ENCODE data around the gene ZNF169. TPM values are rescaled to one million over a fixed set of nuclear protein-coding genes. Genes with fewer than 3 reads are reported as not detected.
"Not testable (repeated sequence)": the region's sequence is repeated elsewhere in the genome, so short reads cannot be mapped to it uniquely, and the experiment has no call there.

ZNF169 gene
- total RNA-seq, 1 donor from 2014 or later, result 18.3 TPM

DNA sequence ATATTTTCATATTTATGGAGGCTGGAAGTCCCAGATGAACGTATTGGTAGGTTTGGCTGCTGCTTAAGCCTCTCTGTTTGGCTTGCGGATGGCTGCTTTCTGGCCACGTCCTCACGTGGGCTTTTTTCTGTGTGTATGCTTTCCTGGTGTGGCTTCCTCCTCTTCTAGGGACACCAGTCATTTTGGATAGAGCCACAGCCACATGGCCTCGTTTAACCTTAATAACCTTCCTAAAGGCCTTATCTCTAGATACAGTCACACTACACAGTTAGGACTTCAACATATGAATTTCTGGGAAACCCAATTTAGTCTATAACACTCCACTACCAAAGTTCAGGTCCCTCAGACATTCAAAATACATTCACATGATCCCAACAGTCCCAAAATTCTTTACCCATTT, 42.5 kb downstream of the ZNF169 start:
- Mint-ChIP-seq H3K27me3 (no peaks in the 10 kb centered on the region), H3K36me3 (ENCODE audit: low read depth) (peaks cover 36% of the 10 kb centered on the region), H3K4me3 (no peak overlapping the region), H3K9me3 (no peaks in the 10 kb centered on the region), H3K4me1 (no peaks in the 10 kb centered on the region), H3K27ac (no peak overlapping the region)
- intact Hi-C loops (cut with micrococcal nuclease), result no loop called here
- no peak for ATAC-seq (ENCODE audit: low read depth)
- ChIA-PET CTCF (no interaction called here), POLR2A (no interaction called here)
- TF ChIP-seq, protein P1, sequence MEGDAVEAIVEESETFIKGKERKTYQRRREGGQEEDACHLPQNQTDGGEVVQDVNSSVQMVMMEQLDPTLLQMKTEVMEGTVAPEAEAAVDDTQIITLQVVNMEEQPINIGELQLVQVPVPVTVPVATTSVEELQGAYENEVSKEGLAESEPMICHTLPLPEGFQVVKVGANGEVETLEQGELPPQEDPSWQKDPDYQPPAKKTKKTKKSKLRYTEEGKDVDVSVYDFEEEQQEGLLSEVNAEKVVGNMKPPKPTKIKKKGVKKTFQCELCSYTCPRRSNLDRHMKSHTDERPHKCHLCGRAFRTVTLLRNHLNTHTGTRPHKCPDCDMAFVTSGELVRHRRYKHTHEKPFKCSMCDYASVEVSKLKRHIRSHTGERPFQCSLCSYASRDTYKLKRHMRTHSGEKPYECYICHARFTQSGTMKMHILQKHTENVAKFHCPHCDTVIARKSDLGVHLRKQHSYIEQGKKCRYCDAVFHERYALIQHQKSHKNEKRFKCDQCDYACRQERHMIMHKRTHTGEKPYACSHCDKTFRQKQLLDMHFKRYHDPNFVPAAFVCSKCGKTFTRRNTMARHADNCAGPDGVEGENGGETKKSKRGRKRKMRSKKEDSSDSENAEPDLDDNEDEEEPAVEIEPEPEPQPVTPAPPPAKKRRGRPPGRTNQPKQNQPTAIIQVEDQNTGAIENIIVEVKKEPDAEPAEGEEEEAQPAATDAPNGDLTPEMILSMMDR (IDR thresholded peaks at IDR 0.05), result no peak
- DNase-seq, result no peak

DNA sequence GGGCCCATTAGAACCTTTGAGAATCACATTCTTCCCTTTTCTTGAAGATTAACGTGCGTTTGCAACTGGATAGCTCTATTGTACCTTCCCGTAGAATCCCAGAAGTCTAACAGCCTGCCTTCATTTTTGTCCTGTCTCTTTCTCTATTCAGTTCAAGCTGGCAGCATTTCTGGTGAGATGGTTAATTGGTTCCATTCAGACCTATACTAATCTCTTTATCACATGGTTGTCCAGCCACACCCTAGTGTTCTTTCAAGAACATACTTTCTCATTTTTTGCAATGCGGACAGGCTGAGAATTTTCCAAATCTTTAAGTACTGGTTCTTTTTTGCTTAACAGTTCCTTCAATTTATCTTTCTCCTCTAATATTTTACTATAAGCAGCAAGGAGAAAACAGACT, 43.3 kb downstream of the ZNF169 start:
- Mint-ChIP-seq H3K36me3 (ENCODE audit: low read depth) (peaks cover 29% of the 10 kb centered on the region), H3K27me3 (no peaks in the 10 kb centered on the region), H3K9me3 (no peaks in the 10 kb centered on the region), H3K4me3 (no peak overlapping the region), H3K27ac (no peak overlapping the region), H3K4me1 (no peaks in the 10 kb centered on the region)
- ATAC-seq (ENCODE audit: low read depth) (no peak), DNase-seq (no peak)
- intact Hi-C loops (cut with micrococcal nuclease), result no loop called here
- POLR2A ChIA-PET, result no interaction called here
- TF ChIP-seq, protein P1 (IDR thresholded peaks at IDR 0.05), result no peak
- CTCF ChIA-PET, result no interaction called here

DNA sequence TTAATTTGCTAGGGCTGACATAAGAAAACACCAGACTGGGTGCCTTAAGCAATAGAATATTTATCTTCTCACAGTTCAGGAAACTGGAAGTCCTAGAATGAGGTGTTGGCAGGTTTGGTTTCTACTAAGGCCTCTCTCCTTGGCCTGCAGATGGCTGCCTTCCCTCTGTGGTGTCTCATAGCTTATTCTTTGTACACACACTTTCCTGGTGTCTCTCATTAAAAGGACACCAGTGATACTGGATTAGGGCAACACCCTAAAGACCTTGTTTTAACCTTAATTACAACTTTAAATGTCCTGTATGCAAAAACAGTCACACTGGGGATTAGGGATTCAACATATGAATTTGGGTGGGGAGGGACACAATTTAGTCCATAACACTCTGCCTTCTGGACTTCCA, 44.2 kb downstream of the ZNF169 start:
- TF ChIP-seq, protein P1 (IDR thresholded peaks at IDR 0.05), result no peak
- Mint-ChIP-seq H3K36me3 (ENCODE audit: low read depth) (peaks cover 26% of the 10 kb centered on the region), H3K9me3 (no peaks in the 10 kb centered on the region), H3K27me3 (no peaks in the 10 kb centered on the region), H3K4me1 (no peaks in the 10 kb centered on the region), H3K27ac (no peak overlapping the region), H3K4me3 (no peak overlapping the region)
- ChIA-PET POLR2A (interaction anchor here (0.7 kb wide), 1 partner anchor 186 kb away, joined by 4 read pairs; no protein-coding TSS in a partner anchor), CTCF (no interaction called here)
- intact Hi-C loops (cut with micrococcal nuclease), result no loop called here
- ATAC-seq (ENCODE audit: low read depth) (no peak), DNase-seq (no peak)

DNA sequence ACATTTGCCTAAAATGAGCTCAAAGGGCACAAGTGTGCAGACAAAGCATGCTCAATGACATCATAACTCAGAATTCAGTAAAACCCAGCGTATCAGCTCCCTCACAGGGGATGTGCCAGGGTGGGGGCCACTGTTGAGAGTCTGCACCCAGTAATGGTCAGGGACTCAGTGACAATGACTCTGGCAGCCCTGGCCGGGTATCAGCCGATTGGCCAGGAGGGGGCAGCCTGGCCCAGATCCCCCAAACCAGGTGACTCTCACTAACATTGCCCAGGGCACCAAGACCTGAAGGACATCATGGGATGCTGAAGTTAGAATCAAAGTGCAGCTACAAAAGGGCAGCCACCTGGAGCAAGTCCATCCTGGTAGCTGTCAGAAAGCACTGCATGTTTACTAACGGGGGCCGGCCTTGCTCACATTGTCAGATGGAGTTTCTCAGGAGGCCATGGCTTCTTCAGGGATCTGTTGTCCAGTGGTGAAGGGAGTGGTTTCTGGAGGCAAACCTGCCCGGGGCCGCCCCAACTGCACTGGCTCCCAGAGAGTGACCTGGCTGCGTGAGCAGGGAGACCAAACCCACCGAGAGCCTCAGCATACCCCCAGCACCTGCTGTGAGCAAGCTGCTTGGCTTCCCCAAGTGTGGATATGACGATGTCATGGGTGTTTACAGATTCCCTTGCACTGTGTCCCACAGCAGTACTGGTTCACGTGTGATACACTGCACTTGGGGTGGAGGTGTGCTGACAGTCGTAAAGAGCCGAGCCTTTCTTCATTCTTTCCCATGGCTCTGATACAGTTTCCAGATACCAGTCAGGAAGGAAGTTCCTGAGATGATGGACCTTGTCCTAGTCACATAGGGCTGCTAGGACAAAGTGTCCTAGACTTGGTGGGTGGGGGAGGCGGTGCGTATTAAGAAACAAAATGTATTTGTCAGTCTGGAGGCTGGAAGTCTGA, 56.2 kb downstream of the ZNF169 start:
- H3K9me3 Mint-ChIP-seq; H3K27me3 Mint-ChIP-seq; DNase-seq; H3K36me3 Mint-ChIP-seq (ENCODE audit: low read depth); H3K4me1 Mint-ChIP-seq; ATAC-seq (ENCODE audit: low read depth); POLR2A ChIA-PET; H3K27ac Mint-ChIP-seq; H3K4me3 Mint-ChIP-seq; CTCF ChIA-PET; intact Hi-C loops (cut with micrococcal nuclease): not testable (repeated sequence)

DNA sequence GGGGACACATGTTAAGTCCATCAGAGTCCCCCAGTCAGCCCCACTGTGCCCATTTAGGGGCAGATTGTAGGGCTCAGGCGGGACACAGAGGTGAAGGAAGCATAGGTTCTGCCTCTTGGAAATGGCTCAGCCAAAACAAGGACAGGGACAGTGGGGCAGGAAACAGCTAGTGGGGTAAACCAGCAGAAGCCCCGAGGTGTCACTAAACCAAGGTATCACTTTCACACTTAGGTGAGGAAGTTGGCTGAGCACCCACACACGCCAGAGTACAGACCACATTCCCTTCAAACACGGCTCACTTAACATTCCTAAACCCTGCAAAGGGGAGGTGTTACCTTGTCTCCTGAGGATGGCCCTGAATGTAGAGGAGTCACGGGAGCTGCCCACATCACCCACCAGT, 57.1 kb downstream of the ZNF169 start:
- DNase-seq; CTCF ChIA-PET; ATAC-seq (ENCODE audit: low read depth); H3K9me3 Mint-ChIP-seq; POLR2A ChIA-PET; H3K27me3 Mint-ChIP-seq; H3K4me3 Mint-ChIP-seq; H3K36me3 Mint-ChIP-seq (ENCODE audit: low read depth); H3K4me1 Mint-ChIP-seq; intact Hi-C loops (cut with micrococcal nuclease); H3K27ac Mint-ChIP-seq: not testable (repeated sequence)

DNA sequence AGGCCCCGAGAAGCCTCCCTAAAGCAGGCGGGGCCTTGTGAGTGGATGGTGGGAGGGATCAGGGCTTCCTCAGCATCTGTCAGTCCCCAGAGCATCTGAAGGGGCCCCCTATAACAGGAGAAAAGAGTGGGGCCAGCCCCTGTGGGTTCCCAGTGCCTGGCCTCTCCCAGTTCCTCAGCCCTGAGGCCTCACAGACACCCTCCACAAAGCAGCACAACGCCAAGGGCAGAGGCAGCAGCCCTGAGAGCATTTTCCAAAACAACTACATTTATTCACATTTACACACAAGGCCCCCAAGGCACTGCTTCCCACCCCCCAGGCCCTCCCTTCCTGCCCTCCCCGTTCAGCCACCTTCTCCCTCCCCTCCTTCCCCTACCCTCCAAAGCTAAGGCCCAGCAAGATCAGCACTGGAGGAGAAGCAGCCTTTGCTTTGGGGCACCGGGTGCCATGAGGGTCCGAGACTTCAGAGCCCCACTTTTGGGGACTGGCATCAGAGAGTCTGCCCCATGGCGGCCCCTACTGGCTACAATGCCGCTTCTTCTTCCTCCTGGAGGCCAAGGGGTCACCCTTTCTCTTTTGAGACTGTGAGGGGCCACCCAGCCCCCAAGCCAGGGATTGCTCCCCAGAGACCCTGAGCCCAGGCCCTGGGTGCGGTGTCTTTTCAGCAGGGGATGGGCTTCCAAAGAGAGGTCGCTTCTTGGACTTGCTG, 59.0 kb downstream of the ZNF169 start:
- intact Hi-C loops (cut with micrococcal nuclease); POLR2A ChIA-PET; H3K4me3 Mint-ChIP-seq; H3K36me3 Mint-ChIP-seq (ENCODE audit: low read depth); H3K9me3 Mint-ChIP-seq; CTCF ChIA-PET; ATAC-seq (ENCODE audit: low read depth); H3K4me1 Mint-ChIP-seq; H3K27me3 Mint-ChIP-seq; DNase-seq; H3K27ac Mint-ChIP-seq: not testable (repeated sequence)

DNA sequence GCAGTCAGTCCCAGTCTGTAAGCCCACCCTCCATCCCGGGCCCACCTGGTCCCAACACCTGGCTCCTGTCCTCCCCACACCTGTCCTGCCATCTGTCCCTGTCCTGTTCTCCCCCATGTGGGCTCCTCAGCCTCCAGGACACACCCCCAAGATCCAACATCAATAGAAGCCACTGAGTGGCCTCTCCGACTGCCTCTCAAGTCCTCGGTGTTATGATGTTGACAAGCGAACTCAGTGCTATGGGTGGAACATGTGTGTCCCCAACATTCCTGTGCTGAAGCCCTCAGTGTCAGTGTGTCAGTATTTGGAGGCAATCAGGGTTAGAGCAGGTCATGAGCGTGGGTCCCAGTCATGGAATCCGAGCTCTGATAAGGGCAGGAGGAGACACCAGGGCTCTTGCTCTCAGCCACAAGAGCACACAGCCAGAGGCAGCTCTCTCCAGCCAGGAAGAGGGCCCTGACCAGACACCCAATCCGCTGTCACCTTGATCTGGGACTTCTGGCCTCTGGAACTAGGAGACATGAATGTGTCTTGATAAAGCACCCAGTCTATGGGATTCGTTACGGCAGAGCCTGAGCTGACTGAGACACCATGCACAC, 63.3 kb downstream of the ZNF169 start:
- POLR2A ChIA-PET; ATAC-seq (ENCODE audit: low read depth); H3K4me1 Mint-ChIP-seq; CTCF ChIA-PET; intact Hi-C loops (cut with micrococcal nuclease); H3K36me3 Mint-ChIP-seq (ENCODE audit: low read depth); DNase-seq; H3K9me3 Mint-ChIP-seq; H3K27me3 Mint-ChIP-seq; H3K4me3 Mint-ChIP-seq; H3K27ac Mint-ChIP-seq: not testable (repeated sequence)

DNA sequence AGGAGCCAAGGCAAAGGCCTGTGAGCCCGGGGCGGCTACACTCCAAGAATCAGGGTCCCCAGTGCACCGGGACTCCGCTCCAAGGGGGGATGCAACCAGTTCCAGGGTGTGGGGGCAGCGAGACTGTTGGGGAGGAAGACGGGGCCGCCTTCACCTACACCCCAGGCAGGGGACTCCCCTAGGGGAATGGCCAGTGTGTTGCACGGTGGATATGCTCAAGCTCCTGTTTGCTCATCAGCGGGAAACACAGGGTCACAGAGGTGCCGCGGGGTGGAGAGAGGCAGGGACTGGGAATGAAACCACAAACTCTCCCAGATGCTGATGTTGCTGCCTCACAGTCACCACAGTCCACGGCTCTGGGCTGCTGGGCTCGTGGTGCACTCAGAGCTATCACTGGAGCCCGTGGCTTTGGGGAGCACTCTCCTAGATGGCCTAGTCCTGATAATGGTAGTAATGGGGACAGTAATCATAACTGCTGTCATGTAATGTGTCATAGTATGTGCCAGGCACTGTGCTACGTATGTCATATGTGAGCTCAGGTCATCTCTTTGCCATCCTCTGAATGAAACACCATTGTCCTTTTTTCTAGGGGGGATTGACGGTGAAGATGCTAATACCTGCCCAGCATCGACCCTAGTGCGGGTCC, 64.2 kb downstream of the ZNF169 start:
- H3K4me1 Mint-ChIP-seq; H3K4me3 Mint-ChIP-seq; H3K9me3 Mint-ChIP-seq; intact Hi-C loops (cut with micrococcal nuclease); H3K27me3 Mint-ChIP-seq; ATAC-seq (ENCODE audit: low read depth); POLR2A ChIA-PET; H3K36me3 Mint-ChIP-seq (ENCODE audit: low read depth); H3K27ac Mint-ChIP-seq; DNase-seq; CTCF ChIA-PET: not testable (repeated sequence)

DNA sequence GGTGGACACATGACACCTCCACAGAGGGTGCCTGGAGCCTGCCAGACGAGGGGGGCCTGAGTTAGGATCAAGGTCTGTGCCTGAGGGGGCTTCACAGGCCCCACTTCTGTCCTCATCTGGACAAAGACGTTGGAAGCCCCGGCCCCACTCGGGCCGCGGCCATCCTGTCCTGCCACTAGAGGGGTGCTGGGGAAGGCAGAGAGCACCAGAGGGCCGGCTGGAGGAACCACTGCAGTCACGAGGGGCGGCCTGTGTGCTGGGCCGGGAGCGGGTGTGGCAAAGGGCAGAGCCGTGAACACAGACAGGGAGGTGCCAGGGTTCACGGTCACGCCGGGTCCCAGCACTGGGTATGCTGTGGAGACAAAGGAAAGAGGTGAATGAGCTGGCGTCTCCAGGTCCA, 66.5 kb downstream of the ZNF169 start:
- CTCF ChIA-PET; intact Hi-C loops (cut with micrococcal nuclease); H3K27ac Mint-ChIP-seq; POLR2A ChIA-PET; H3K9me3 Mint-ChIP-seq; H3K27me3 Mint-ChIP-seq; ATAC-seq (ENCODE audit: low read depth); DNase-seq; H3K36me3 Mint-ChIP-seq (ENCODE audit: low read depth); H3K4me1 Mint-ChIP-seq; H3K4me3 Mint-ChIP-seq: not testable (repeated sequence)

Data from activated B cell treated with CpG ODN at 0.5 μM for 24 hours (primary cell).